ENCODE data around the gene GLE1.
"Not testable (repeated sequence)": the region's sequence is repeated elsewhere in the genome, so short reads cannot be mapped to it uniquely, and the experiment has no call there.

- TF ChIP-seq CTCF (conservative IDR thresholded peaks at IDR 0.05; ENCODE audit: low read length); EZH2phosphoT487 (IDR thresholded peaks at IDR 0.05; ENCODE audit: borderline replicate concordance): not testable (repeated sequence)
Measured at GRCh38 chr9:128585155-128585554, 80.6 kb downstream of the GLE1 start.
